Endothelial cell of umbilical vein (primary cell): ENCODE results near the gene C11orf68. TPM values are rescaled to one million over a fixed set of nuclear protein-coding genes. Genes with fewer than 3 reads are reported as not detected.
A peak's percentile ranks its signal among the peaks of the same experiment; 100 is the strongest.

Source experiments
- BruUV-seq: library from RNA; stranded (reverse); fragments of 400-500 nt; replicated peaks from 2 replicates; lab custom pipeline; 2021; lab: Mats Ljungman, UMichigan
- CTCF ChIA-PET: fragments of 300-600, 350-600 bp; sonication (Branson Sonifier 250); formaldehyde crosslinking; loops from one replicate; lab custom pipeline; 2021; ENCODE audit warnings: antibody characterized with exemption, inconsistent platforms; lab: Charles Lee
- POLR2A ChIA-PET: fragments of 300-600, 350-600 bp; sonication (Branson Sonifier 250); formaldehyde crosslinking; loops from one replicate; lab custom pipeline; 2021; ENCODE audit warnings: antibody characterized with exemption, inconsistent platforms; lab: Charles Lee
- DNase-seq: peaks from one replicate; pipeline ENCODE4 v3.0.0-alpha.2; 2011; ENCODE audit warnings: low read depth, low spot score
- FAIRE-seq: peaks from 2 replicates; lab custom pipeline; 2011; peaks lifted over from hg19 to GRCh38; lab: Jason Lieb, UNC
- H2AFZ ChIP-seq: 2 replicates; pipeline ENCODE4 v1.6.0; 2012; ENCODE audit warnings: low read depth, low read length, control low read depth, inconsistent platforms
- H3K27ac ChIP-seq: 2 replicates; pipeline ENCODE4 v1.5.1; 2011; ENCODE audit warnings: low read depth, mild to moderate bottlenecking, control low read depth, low read length, moderate library complexity; ENCODE audit not compliant: insufficient read depth
- H3K27me3 ChIP-seq, 2 experiments: 2 replicates each; pipeline versions ENCODE4 v1.6.0 to v1.6.1; 2011; ENCODE audit warnings: low read length in 2 of 2, mixed read lengths in 1 of 2; ENCODE audit not compliant: control insufficient read depth in 2 of 2, insufficient read depth in 2 of 2
- H3K36me3 ChIP-seq, 2 experiments: 2 replicates in 1 of 2; 3 replicates in 1 of 2; pipeline ENCODE4 v1.5.1; 2011; ENCODE audit warnings: low read length in 2 of 2, mild to moderate bottlenecking in 1 of 2, moderate library complexity in 1 of 2; ENCODE audit not compliant: control insufficient read depth in 2 of 2, insufficient read depth in 2 of 2; ENCODE audit errors: extremely low read depth in 1 of 2
- H3K4me1 ChIP-seq: 3 replicates; pipeline ENCODE4 v1.5.1; 2011; ENCODE audit warnings: mild to moderate bottlenecking, low read length; ENCODE audit not compliant: control insufficient read depth, insufficient read depth; ENCODE audit errors: extremely low read depth
- H3K4me2 ChIP-seq: 2 replicates; pipeline ENCODE4 v1.6.1; 2011; ENCODE audit warnings: low read length, control low read depth, mixed read lengths; ENCODE audit not compliant: insufficient read depth
- H3K4me3 ChIP-seq, 3 experiments: fragments of 200-600 bp in 1 of 3; sonication (generic), shearing (Covaris generic) in 1 of 3; replicated peaks in 1 of 3; 2 replicates each; pipeline ENCODE4 v1.5.1; 2011 to 2016; ENCODE audit warnings: control low read depth in 3 of 3, low read length in 3 of 3, mild to moderate bottlenecking in 2 of 3, inconsistent platforms in 1 of 3, low read depth in 1 of 3, moderate library complexity in 1 of 3; ENCODE audit not compliant: insufficient read depth in 1 of 3
- H3K79me2 ChIP-seq: 2 replicates; pipeline ENCODE4 v1.6.0; 2012; ENCODE audit warnings: low read length, inconsistent platforms; ENCODE audit not compliant: control insufficient read depth, insufficient read depth
- H3K9ac ChIP-seq: replicated peaks from 2 replicates; pipeline ENCODE3; 2011; ENCODE audit warnings: low read length, control low read depth; ENCODE audit not compliant: insufficient read depth; ENCODE audit errors: extremely low read depth
- H3K9me1 ChIP-seq: replicated peaks from 3 replicates; pipeline ENCODE4 v1.6.0; 2011; ENCODE audit warnings: mild to moderate bottlenecking, low read length; ENCODE audit not compliant: control insufficient read depth, insufficient read depth; ENCODE audit errors: extremely low read depth
- H3K9me3 ChIP-seq: replicated peaks from 2 replicates; pipeline ENCODE4 v1.5.1; 2012; ENCODE audit warnings: low read length, inconsistent platforms; ENCODE audit not compliant: control insufficient read depth, insufficient read depth
- H4K20me1 ChIP-seq: replicated peaks from 2 replicates; pipeline ENCODE3; 2011; ENCODE audit warnings: mild to moderate bottlenecking, low read length; ENCODE audit not compliant: control insufficient read depth, insufficient read depth; ENCODE audit errors: extremely low read depth
- EZH2 ChIP-seq: IDR thresholded peaks from 2 replicates; pipeline ENCODE4 v1.6.1; 2012; ENCODE audit warnings: borderline replicate concordance, low read depth, mild to moderate bottlenecking, moderate library complexity, low read length, inconsistent platforms; ENCODE audit not compliant: severe bottlenecking
- FOS ChIP-seq: IDR thresholded peaks from 2 replicates; pipeline ENCODE4 v1.6.1; 2011; ENCODE audit warnings: mild to moderate bottlenecking, low read length, moderate library complexity, borderline replicate concordance; ENCODE audit not compliant: insufficient read depth
- JUN ChIP-seq: IDR thresholded peaks from 2 replicates; pipeline ENCODE4 v1.6.1; 2011; ENCODE audit warnings: borderline replicate concordance, low read depth; ENCODE audit not compliant: insufficient read length, insufficient read depth
- MYC ChIP-seq: IDR thresholded peaks from one replicate; pipeline ENCODE4 v1.6.1; 2011; ENCODE audit warnings: mild to moderate bottlenecking, low read depth, low read length
- POLR2A ChIP-seq: IDR thresholded peaks from 2 replicates; pipeline ENCODE4 v1.6.1; 2012; ENCODE audit warnings: low read depth, mild to moderate bottlenecking, control low read depth, low read length
- dilution Hi-C: fragments of 300-500 bp; cut with MboI; formaldehyde crosslinking; loops from one replicate; pipeline ENCODE4 v1.15.0; 2019; ENCODE audit warnings: low sequenced_read_pairs; ENCODE audit not compliant: extremely low pct_ligation_motif_present
- intact Hi-C: fragments of 100-400 bp; cut with micrococcal nuclease; formaldehyde crosslinking; loops from one replicate; pipeline ENCODE4 v1.10.0; 2022
- polyA plus RNA-seq, 4 experiments: library from polyadenylated mRNA; depleted of rRNA in 3 of 4; stranded (reverse) in 3 of 4; unstranded in 1 of 4; fragments of >200 nt; gene quantifications; 2 replicates each; pipeline versions ENCODE4 v1.2.1 to v1.2.3, GENCODE V29; 2011 to 2012; ENCODE audit warnings: missing spikeins in 1 of 4
- total RNA-seq: library from RNA; stranded (reverse); gene quantifications from 2 replicates; pipeline ENCODE4 v1.2.3, GENCODE V29; 2021
- TF ChIP-seq, protein P1 (sequence below): IDR thresholded peaks from 2 replicates; pipeline ENCODE4 v1.6.1; 2011; ENCODE audit not compliant: insufficient read depth, insufficient read length

The C11orf68 gene
- total and polyA plus RNA-seq, 2 donors (not counting 3 experiments of a cell fraction or from before 2014, with no cell fraction given): 35.6 to 66.5 TPM

DNA sequence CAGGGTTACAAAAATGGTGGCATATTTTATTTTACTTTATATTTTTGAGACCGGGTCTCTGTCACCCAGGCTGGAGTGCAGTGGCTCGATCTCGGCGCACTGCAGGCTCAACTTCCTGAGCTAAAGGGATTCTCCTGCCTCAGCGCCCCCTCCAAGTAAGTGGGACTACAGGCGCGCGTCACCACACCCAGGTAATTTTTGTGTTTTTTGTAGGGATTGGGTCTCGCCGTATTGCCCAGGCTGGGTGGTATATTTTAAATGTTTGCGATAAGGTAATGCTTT lies 18.0 kb downstream of the C11orf68 start:
- Histone ChIP-seq H3K9me3 (no peaks in the 10 kb centered on the region), H3K27ac (peak overlapping the region; percentile 50), H3K36me3 (peaks cover 1 to 2% of the 10 kb centered on the region in 2 experiments), H3K4me2 (peak overlapping the region; percentile 56), H3K9ac (peak overlapping the region; percentile 48), H3K4me1 (peaks cover 34% of the 10 kb centered on the region), H3K4me3 (no peak overlapping the region), H3K9me1 (no peaks in the 10 kb centered on the region), H3K79me2 (peaks cover 41% of the 10 kb centered on the region), H4K20me1 (no peaks in the 10 kb centered on the region), H3K27me3 (no peaks in the 10 kb centered on the region), H2AFZ (no peak overlapping the region)
- CTCF ChIA-PET: interaction anchor here (1.0 to 6.2 kb wide), 4 partner anchors 11 to 16 kb away, joined by 4 to 69 read pairs (median 15); partner anchors contain the start of genes CCDC85B and FIBP
- intact Hi-C loops (loop anchor here (1.0 kb wide), 1 partner anchor 14 kb away; no protein-coding TSS in a partner anchor), dilution Hi-C loops (no loop called here)
- DNase-seq: no peak
- FAIRE-seq: no peak
- POLR2A ChIA-PET: interaction anchor here (0.8 to 4.2 kb wide), 7 partner anchors 10 to 17 kb away, joined by 4 to 29 read pairs (median 6); partner anchors contain the start of genes CCDC85B and FIBP
- TF ChIP-seq JUN (no peak), POLR2A (no peak), MYC (no peak), EZH2 (no peak), FOS (no peak)
- TF ChIP-seq, protein P1, sequence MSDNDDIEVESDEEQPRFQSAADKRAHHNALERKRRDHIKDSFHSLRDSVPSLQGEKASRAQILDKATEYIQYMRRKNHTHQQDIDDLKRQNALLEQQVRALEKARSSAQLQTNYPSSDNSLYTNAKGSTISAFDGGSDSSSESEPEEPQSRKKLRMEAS: no peak
- no TSS peak for BruUV-seq
